Omental fat pad (tissue), 4 donors: ENCODE results near the gene CUBN. TPM values are rescaled to one million over a fixed set of nuclear protein-coding genes. Genes with fewer than 3 reads are reported as not detected.

Experiments
- ATAC-seq: fragments of 150-250 bp; one replicate; pipeline ENCODE4 v1.9.1; 2016; ENCODE audit warnings: mild to moderate bottlenecking, moderate library complexity; ENCODE audit not compliant: low FRiP score
- DNase-seq: peaks from one replicate; pipeline ENCODE4 v3.0.0-alpha.2; 2019; ENCODE audit warnings: low spot score
- total RNA-seq, 4 donors: library from RNA; depleted of rRNA; stranded (reverse); fragments of >200 nt; gene quantifications; one replicate each; pipeline ENCODE4 v1.1.0, GENCODE V29; 2016
- TF ChIP-seq, protein P1 (sequence below), 3 donors: fragments of 450-650 bp; IDR thresholded peaks; one replicate each; pipeline ENCODE4 v1.5.1; 2016 to 2017; ENCODE audit warnings: antibody characterized with exemption in 3 of 3, mild to moderate bottlenecking in 3 of 3, moderate library complexity in 2 of 3

The CUBN gene
- total RNA-seq, 4 donors from 2014 or later, result 1.6 to 4.5 (median 2.2) TPM

DNA sequence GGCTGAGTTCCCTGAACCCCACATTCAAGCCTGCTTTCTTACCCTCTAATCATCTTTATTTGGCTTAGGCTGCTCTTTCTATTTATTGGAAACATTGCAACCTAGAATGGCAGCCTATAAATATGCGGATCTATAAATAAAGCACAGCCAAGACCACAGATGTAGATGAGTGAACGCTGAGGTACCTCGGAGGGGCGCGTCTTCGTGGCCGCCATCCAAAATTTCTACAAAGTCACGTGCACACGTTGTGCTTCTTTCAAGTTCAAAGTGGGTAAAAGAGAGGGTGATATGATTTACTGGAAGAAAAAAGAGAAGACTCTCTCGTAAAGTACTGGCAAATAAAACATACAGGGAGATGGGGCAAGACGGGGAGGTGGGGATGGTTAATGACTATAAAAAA is 179.8 kb downstream of the CUBN start:
- ATAC-seq (no peak), DNase-seq (no peak)
- TF ChIP-seq, protein P1, sequence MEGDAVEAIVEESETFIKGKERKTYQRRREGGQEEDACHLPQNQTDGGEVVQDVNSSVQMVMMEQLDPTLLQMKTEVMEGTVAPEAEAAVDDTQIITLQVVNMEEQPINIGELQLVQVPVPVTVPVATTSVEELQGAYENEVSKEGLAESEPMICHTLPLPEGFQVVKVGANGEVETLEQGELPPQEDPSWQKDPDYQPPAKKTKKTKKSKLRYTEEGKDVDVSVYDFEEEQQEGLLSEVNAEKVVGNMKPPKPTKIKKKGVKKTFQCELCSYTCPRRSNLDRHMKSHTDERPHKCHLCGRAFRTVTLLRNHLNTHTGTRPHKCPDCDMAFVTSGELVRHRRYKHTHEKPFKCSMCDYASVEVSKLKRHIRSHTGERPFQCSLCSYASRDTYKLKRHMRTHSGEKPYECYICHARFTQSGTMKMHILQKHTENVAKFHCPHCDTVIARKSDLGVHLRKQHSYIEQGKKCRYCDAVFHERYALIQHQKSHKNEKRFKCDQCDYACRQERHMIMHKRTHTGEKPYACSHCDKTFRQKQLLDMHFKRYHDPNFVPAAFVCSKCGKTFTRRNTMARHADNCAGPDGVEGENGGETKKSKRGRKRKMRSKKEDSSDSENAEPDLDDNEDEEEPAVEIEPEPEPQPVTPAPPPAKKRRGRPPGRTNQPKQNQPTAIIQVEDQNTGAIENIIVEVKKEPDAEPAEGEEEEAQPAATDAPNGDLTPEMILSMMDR (IDR thresholded peaks at IDR 0.05), result no peak

DNA sequence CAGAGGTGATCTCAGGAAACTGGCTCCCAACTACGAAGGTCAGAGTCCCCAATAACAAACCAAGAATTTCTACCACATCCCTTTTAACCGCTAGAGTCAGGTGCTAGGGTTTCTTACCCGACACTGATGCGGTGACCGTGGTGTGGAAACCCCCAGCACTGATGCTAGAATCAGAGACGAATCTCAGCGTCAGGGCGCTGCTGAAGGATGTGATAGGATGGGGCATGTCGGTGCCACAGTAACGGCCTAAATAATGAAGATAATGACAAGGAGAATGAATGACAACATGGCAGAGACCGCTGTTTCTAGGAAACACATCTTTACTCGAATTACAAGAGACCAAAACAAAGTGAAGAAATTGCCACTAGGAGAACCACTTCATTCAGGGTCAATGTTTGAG is 181.2 kb downstream of the CUBN start:
- no peak for ATAC-seq
- DNase-seq, result no peak
- TF ChIP-seq, protein P1 (IDR thresholded peaks at IDR 0.05), result no peak

DNA sequence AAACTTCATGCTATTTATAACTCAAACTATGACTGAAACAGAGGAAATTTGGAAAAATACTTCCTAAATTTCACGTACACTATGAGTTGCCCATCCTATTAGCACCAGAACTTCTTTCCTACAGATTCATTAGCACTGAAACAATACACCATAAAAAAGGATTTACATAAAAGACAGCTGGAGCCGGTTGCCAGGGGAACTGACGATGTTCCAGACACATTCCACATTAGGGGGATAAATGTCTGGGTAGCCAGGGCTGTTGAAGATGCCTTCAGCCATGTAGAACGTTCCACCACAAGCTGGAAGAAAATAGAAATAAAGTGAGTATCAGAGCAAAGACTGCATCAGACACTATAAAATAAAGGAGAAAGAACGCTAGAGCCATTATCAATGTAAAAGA is 182.5 kb downstream of the CUBN start:
- DNase-seq, result no peak
- ATAC-seq, result no peak
- TF ChIP-seq, protein P1 (IDR thresholded peaks at IDR 0.05), result no peak

DNA sequence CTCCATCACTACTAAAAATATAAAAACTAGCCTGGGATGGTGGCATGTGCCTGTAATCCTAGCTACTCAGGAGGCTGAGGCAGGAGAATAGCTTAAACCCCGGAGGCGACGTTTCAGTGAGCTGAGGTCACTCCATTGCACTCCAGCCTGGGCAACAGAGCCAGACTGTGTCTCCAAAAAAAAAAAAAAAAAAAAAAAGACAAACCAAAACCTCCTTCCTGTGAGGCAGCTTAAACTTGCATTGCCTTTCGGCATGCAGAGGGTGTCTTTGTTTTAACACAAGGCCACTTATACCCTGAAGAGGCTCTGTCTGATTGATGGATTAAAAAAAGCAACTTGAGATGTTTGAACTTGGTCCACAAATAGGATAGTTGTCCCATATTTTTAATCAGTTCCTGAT is 184.0 kb downstream of the CUBN start:
- DNase-seq (no peak), ATAC-seq (no peak)
- TF ChIP-seq, protein P1 (IDR thresholded peaks at IDR 0.05), result no peak

DNA sequence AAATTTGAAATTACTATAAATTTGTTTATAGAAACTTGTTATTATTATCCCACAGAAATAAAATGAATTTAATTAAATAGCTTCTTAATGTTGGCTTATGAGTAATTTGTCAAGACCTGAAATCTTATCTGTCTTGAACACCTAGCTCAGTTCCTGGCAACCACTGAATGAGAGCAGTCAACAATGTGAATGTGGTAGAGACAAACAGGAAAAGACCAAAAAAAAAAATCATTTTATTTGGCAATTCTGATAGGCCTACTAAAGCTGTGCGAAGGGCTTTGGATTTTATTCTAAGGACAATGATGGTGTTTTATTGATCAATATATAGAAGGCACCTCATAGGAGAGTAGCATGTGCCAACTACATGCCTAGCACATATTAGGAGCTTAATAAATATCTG is 184.6 kb downstream of the CUBN start:
- TF ChIP-seq, protein P1 (IDR thresholded peaks at IDR 0.05), result no peak
- ATAC-seq (no peak), DNase-seq (no peak)

DNA sequence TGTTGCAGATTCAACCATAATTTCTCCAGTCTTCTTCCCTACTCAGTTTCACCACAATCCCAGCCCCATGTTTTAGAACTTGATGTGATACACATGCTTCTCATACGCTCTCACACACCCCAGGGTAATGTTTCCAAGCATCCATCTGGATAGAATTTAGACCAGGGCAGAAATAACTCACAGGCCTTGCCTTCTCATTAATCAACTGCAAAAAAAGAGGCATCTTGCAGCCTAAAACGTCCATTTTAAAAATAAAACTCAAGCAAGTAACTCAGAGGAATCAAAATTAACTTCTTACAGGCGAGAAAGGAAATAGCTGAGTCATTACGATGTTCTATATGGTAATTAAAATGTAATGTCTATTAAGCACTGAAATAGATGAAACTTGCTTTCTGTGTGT is 185.2 kb downstream of the CUBN start:
- DNase-seq, result no peak
- TF ChIP-seq, protein P1 (IDR thresholded peaks at IDR 0.05), result no peak
- ATAC-seq, result no peak

DNA sequence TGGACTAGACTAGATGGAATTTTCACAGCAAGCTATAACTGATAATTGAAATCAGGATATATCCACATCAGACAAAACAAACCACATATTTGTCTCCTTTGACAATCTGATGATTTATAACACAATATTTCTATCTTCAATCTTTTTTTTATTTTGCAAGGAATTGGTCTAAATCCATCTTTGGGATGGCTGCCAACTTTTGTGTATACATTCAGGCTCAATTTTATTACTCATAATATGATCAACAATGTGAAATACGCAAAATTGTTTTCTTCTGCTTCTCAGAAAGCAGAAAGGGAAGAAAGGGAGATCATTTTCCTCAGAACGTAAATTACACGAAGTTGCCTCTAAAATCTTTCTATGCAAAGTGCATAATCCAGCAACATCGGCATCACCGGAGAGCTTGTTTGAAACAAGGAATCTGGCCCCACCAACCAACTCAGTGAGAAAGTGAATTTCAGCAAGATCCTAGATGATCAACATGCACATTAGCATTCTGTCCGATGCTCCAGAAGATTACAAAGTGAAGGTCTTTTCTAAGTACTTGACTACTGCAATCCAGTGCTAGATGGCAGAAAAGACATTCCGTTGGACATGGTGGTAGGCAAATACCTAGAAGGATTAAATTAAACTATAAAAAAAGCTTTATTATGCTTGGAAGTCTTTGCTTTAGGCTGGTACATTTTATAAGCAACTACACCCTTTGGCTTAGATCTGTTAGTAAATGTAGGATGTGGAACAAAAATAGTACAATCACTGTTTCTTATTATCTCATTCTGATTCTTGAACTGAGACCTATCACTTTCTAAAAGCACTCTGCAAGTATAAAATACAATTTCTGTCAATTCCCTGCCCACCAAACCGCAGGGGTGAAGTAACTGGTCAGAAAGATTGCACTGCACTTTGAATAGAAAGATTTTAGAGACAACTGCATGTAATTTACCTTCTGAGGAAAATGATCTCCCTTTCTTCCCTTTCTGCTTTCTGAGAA is 186.0 kb downstream of the CUBN start:
- TF ChIP-seq, protein P1 (IDR thresholded peaks at IDR 0.05), result no peak
- DNase-seq (no peak), ATAC-seq (no peak)
